AG04450 (cell line): ENCODE results near the gene CFAP46. TPM values are rescaled to one million over a fixed set of nuclear protein-coding genes. Genes with fewer than 3 reads are reported as not detected.

Source experiments
- CTCF ChIA-PET: fragments of 300-600, 350-600 bp; formaldehyde crosslinking; extraction: SDS; loops from one replicate; lab custom pipeline; 2022; ENCODE audit warnings: antibody characterized with exemption, inconsistent platforms; lab: Charles Lee
- POLR2A ChIA-PET: fragments of 350-600 bp; formaldehyde crosslinking; extraction: SDS; loops from one replicate; lab custom pipeline; 2021; ENCODE audit warnings: antibody characterized with exemption, inconsistent platforms; lab: Yijun Ruan, JAX
- DNase-seq: peaks from one replicate; pipeline ENCODE4 v3.0.0-alpha.2; 2011; ENCODE audit warnings: low read depth, low spot score
- H3K27ac ChIP-seq: one replicate; pipeline ENCODE4 v1.5.1; 2012; ENCODE audit warnings: low read depth, low read length, control low read depth
- H3K27me3 ChIP-seq: one replicate; pipeline ENCODE4 v1.6.0; 2012; ENCODE audit warnings: low read length; ENCODE audit not compliant: control insufficient read depth, insufficient read depth
- H3K4me3 ChIP-seq: 2 replicates; pipeline ENCODE4 v1.5.1; 2011; ENCODE audit warnings: mild to moderate bottlenecking, low read depth, low read length, control low read depth
- H3K9me3 ChIP-seq: 2 replicates; pipeline ENCODE4 v1.5.1; 2012; ENCODE audit warnings: low read length; ENCODE audit not compliant: control insufficient read depth, insufficient read depth
- polyA plus RNA-seq: library from polyadenylated mRNA; depleted of rRNA; stranded (reverse); fragments of >200 nt; gene quantifications from 2 replicates; pipeline ENCODE4 v1.2.3, GENCODE V29; 2011
- TF ChIP-seq, protein P1 (sequence below): IDR thresholded peaks from 2 replicates; pipeline ENCODE4 v1.5.1; 2011; ENCODE audit warnings: low read depth, low read length, control low read depth, inconsistent platforms

CFAP46 gene
- polyA plus RNA-seq, 1 experiment = 2.7 TPM

GRCh38 chr10:132885451-132886210, 56.7 kb downstream of the CFAP46 start:
- no peak for DNase-seq
- ChIA-PET POLR2A (interaction anchor here (0.6 kb wide), 1 partner anchor 316 kb away, joined by 3 read pairs; no protein-coding TSS in a partner anchor), CTCF (no interaction called here)
- Histone ChIP-seq H3K27me3 (peaks cover 7% of the 10 kb centered on the region), H3K4me3 (no peak overlapping the region), H3K9me3 (no peaks in the 10 kb centered on the region; the same call in 1 of the 2 replicates), H3K27ac (no peak overlapping the region)
- TF ChIP-seq, protein P1, sequence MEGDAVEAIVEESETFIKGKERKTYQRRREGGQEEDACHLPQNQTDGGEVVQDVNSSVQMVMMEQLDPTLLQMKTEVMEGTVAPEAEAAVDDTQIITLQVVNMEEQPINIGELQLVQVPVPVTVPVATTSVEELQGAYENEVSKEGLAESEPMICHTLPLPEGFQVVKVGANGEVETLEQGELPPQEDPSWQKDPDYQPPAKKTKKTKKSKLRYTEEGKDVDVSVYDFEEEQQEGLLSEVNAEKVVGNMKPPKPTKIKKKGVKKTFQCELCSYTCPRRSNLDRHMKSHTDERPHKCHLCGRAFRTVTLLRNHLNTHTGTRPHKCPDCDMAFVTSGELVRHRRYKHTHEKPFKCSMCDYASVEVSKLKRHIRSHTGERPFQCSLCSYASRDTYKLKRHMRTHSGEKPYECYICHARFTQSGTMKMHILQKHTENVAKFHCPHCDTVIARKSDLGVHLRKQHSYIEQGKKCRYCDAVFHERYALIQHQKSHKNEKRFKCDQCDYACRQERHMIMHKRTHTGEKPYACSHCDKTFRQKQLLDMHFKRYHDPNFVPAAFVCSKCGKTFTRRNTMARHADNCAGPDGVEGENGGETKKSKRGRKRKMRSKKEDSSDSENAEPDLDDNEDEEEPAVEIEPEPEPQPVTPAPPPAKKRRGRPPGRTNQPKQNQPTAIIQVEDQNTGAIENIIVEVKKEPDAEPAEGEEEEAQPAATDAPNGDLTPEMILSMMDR = no peak

DNA sequence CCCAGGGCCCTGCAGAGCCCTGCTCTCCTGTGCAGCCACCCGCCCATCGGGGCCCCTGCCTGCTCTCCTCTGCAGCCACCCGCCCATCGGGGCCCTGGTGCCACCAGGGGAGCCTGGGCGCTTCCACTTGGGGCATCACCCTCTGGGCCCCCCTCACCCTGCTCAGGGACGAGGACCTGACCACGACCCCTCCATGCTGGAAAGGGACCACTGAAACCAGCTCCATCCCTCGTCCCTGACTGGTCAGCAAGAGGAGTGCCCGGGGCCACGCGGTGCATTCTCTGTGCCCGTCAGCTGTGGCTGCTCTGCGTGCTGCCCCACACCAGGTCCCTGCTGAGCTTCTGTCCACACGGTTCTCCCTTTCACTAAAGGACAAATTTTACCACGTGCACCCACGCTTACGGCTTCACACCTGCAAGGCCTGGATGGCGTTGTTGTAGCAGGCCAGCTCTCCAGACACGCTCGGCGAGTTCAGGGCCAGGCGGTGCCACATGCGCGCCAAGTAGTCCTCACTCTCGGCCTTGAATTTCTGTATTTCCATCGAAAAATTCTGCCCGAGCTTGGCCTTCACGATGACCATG, 57.6 kb downstream of the CFAP46 start:
- Histone ChIP-seq H3K27me3 (peaks cover 3% of the 10 kb centered on the region), H3K27ac (no peak overlapping the region), H3K9me3 (no peaks in the 10 kb centered on the region; the same call in 1 of the 2 replicates), H3K4me3 (no peak overlapping the region)
- CTCF ChIA-PET = no interaction called here
- POLR2A ChIA-PET = no interaction called here
- DNase-seq = no peak
- TF ChIP-seq, protein P1 = no peak

DNA sequence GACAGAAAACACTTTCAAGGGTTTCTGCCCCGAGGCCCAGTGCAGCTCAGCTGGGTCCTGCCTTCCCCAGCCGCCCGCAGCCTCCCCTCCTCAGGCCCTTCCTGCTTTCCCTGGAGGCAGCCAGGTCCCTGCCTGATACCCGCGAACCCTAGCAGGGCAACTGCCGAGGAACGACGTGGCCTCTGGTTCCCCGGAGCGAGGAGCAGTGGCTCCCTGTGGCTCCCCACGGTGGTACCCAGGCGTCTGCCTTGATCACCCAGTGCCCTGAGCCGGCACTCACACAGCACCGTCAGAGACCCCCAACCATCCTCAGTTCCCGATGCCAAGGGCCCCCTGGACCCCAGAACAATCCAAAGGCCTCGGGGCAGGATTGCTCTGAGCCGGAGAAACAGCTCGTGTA, 58.3 kb downstream of the CFAP46 start:
- Histone ChIP-seq H3K27me3 (peaks cover 8% of the 10 kb centered on the region), H3K9me3 (no peaks in the 10 kb centered on the region; the same call in 1 of the 2 replicates), H3K27ac (no peak overlapping the region), H3K4me3 (no peak overlapping the region)
- ChIA-PET CTCF (no interaction called here), POLR2A (no interaction called here)
- TF ChIP-seq, protein P1 = no peak
- no peak for DNase-seq

DNA sequence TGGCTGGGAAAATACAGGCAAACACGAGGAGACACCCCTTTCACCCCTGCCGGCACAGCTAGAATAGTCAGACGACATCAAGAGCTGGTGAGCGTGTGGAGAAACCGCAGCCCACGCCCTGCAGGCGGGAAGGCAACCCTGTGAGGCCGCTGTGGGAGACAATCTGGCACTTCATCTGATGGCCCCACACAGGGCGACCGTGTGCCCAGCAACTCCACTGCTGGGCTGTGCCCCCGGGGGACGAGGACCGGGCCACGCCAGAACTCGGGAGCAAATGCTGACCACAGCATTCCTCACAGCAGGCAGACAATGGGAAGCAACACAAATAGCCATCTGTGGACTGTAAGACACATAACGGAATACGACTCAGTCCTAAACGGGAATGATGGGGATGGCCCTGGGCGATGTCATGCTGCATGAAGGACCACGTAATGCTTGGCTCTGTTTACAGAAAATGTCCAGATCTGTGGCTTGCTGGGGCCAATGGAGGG, 58.9 kb downstream of the CFAP46 start:
- CTCF ChIA-PET = no interaction called here
- Histone ChIP-seq H3K9me3 (no peaks in the 10 kb centered on the region; the same call in 1 of the 2 replicates), H3K27me3 (peaks cover 11% of the 10 kb centered on the region), H3K27ac (no peak overlapping the region), H3K4me3 (no peak overlapping the region)
- DNase-seq = no peak
- TF ChIP-seq, protein P1 = no peak
- POLR2A ChIA-PET = no interaction called here
